Fibroblast of lung (primary cell): Measurements from ENCODE around the gene ANK2. TPM values are rescaled to one million over a fixed set of nuclear protein-coding genes. Genes with fewer than 3 reads are reported as not detected.
"Not testable (repeated sequence)": the region's sequence is repeated elsewhere in the genome, so short reads cannot be mapped to it uniquely, and the experiment has no call there.

Source experiments
- DNase-seq, 2 donors: peaks; one replicate each; pipeline versions ENCODE4 v3.0.0 to v3.0.0-alpha.2; 2010; ENCODE audit warnings: low read depth in 2 of 2
- H2AFZ ChIP-seq: 2 replicates; pipeline ENCODE4 v1.5.1; 2012; ENCODE audit warnings: low read length, control low read depth, inconsistent platforms
- H3K27ac ChIP-seq: 2 replicates; pipeline ENCODE4 v1.5.1; 2011; ENCODE audit warnings: low read length, control low read depth; ENCODE audit not compliant: insufficient read depth
- H3K27me3 ChIP-seq: 2 replicates; pipeline ENCODE4 v1.5.1; 2011; ENCODE audit warnings: mild to moderate bottlenecking, low read length; ENCODE audit not compliant: control insufficient read depth, insufficient read depth
- H3K36me3 ChIP-seq: 2 replicates; pipeline ENCODE4 v1.5.1; 2011; ENCODE audit warnings: low read length; ENCODE audit not compliant: control insufficient read depth, insufficient read depth
- H3K4me1 ChIP-seq: 2 replicates; pipeline ENCODE4 v1.5.1; 2011; ENCODE audit warnings: low read length; ENCODE audit not compliant: control insufficient read depth, insufficient read depth; ENCODE audit errors: extremely low read depth
- H3K4me2 ChIP-seq: 2 replicates; pipeline ENCODE4 v1.5.1; 2011; ENCODE audit warnings: low read length, control low read depth; ENCODE audit not compliant: insufficient read depth; ENCODE audit errors: extremely low read depth
- H3K4me3 ChIP-seq, 4 experiments: fragments of 200-600 bp in 1 of 4; sonication (generic) in 1 of 4; replicated peaks in 1 of 4; 2 replicates each; pipeline ENCODE4 v1.5.1; 2011 to 2016; ENCODE audit warnings: low read length in 4 of 4, low read depth in 3 of 4, mild to moderate bottlenecking in 3 of 4, control low read depth in 2 of 4, inconsistent platforms in 1 of 4, mixed read lengths in 1 of 4; ENCODE audit not compliant: insufficient read depth in 1 of 4; ENCODE audit errors: control extremely low read depth in 1 of 4
- H3K79me2 ChIP-seq: 2 replicates; pipeline ENCODE4 v1.5.1; 2012; ENCODE audit warnings: mild to moderate bottlenecking, low read length, inconsistent platforms; ENCODE audit not compliant: control insufficient read depth, insufficient read depth
- H3K9ac ChIP-seq: 2 replicates; pipeline ENCODE4 v1.5.1; 2011; ENCODE audit warnings: mild to moderate bottlenecking, low read length, control low read depth; ENCODE audit not compliant: insufficient read depth
- H3K9me3 ChIP-seq: 2 replicates; pipeline ENCODE4 v1.5.1; 2012; ENCODE audit warnings: low read depth, low read length; ENCODE audit not compliant: control insufficient read depth, insufficient read depth
- H4K20me1 ChIP-seq: 2 replicates; pipeline ENCODE4 v1.5.1; 2011; ENCODE audit warnings: low read length; ENCODE audit not compliant: control insufficient read depth, insufficient read depth; ENCODE audit errors: extremely low read depth
- CTCF ChIP-seq, 2 donors: IDR thresholded peaks in 1 of 2; conservative IDR thresholded peaks in 1 of 2; 1 replicate in 1 of 2; 2 replicates in 1 of 2; pipeline ENCODE4 v1.5.1; 2011 to 2012; ENCODE audit warnings: low read length in 2 of 2, control low read depth in 1 of 2, inconsistent platforms in 1 of 2, low read depth in 1 of 2, mild to moderate bottlenecking in 1 of 2
- EZH2 ChIP-seq: IDR thresholded peaks from 2 replicates; pipeline ENCODE4 v1.5.1; 2012; ENCODE audit warnings: low read length, control low read depth, mild to moderate bottlenecking; ENCODE audit errors: missing control alignments
- polyA plus RNA-seq, 2 donors: library from polyadenylated mRNA; depleted of rRNA in 1 of 2; stranded (reverse) in 1 of 2; unstranded in 1 of 2; fragments of >200 nt; gene quantifications; 2 replicates each; pipeline ENCODE4 v1.2.1, GENCODE V29; 2011 to 2012; ENCODE audit warnings: missing spikeins in 1 of 2
- total RNA-seq: library from RNA; depleted of rRNA; stranded (reverse); fragments of >200 nt; gene quantifications from 2 replicates; pipeline ENCODE4 v1.2.1, GENCODE V29; 2014

ANK2 gene
- total and polyA plus RNA-seq, 2 donors (not counting 1 experiment from before 2014, with no cell fraction given), result 10.9 to 95.1 TPM

- Histone ChIP-seq H3K4me2 (no peak overlapping the region), H3K4me3 (no peak overlapping the region), H3K9ac (no peak overlapping the region), H3K27me3 (no peaks in the 10 kb centered on the region), H3K4me1 (no peaks in the 10 kb centered on the region), H3K79me2 (no peaks in the 10 kb centered on the region), H2AFZ (no peak overlapping the region), H3K9me3 (no peaks in the 10 kb centered on the region), H4K20me1 (no peaks in the 10 kb centered on the region), H3K27ac (no peak overlapping the region), H3K36me3 (no peaks in the 10 kb centered on the region)
- peak; percentile 24 to 37 for DNase-seq
- TF ChIP-seq CTCF (conservative IDR thresholded peaks at IDR 0.05 in 1 of 2, IDR thresholded peaks at IDR 0.05 in 1 of 2; ENCODE audit: low read depth in 1 of 2, low read length in 2 of 2), result no peak
- TF ChIP-seq EZH2, result no peak
Measured at GRCh38 chr4:113179996-113180395, 130.5 kb downstream of the ANK2 start.

- no peak overlapping the region for H3K9ac ChIP-seq
- H3K36me3 ChIP-seq, result no peaks in the 10 kb centered on the region
- H3K4me1 ChIP-seq, result no peaks in the 10 kb centered on the region
- H4K20me1 ChIP-seq, result no peaks in the 10 kb centered on the region
- DNase-seq, result no peak
- no peak overlapping the region for H2AFZ ChIP-seq
- no peak overlapping the region for H3K27ac ChIP-seq
- H3K4me3 ChIP-seq, result no peak overlapping the region
- H3K79me2 ChIP-seq, result no peaks in the 10 kb centered on the region
- H3K9me3 ChIP-seq, result no peaks in the 10 kb centered on the region
- no peak overlapping the region for H3K4me2 ChIP-seq
- TF ChIP-seq CTCF (conservative IDR thresholded peaks at IDR 0.05 in 1 of 2, IDR thresholded peaks at IDR 0.05 in 1 of 2; ENCODE audit: low read depth in 1 of 2, low read length in 2 of 2), result no peak
- TF ChIP-seq EZH2, result no peak
- H3K27me3 ChIP-seq, result no peaks in the 10 kb centered on the region
Measured at GRCh38 chr4:113181289-113182007, 132.0 kb downstream of the ANK2 start.

- DNase-seq, result no peak
- Histone ChIP-seq H3K79me2 (no peaks in the 10 kb centered on the region), H3K27me3 (no peaks in the 10 kb centered on the region), H3K4me1 (no peaks in the 10 kb centered on the region), H3K4me2 (no peak overlapping the region), H4K20me1 (no peaks in the 10 kb centered on the region), H3K4me3 (no peak overlapping the region), H3K27ac (no peak overlapping the region), H3K9ac (no peak overlapping the region), H2AFZ (no peak overlapping the region), H3K9me3 (no peaks in the 10 kb centered on the region), H3K36me3 (no peaks in the 10 kb centered on the region)
- no peak for TF ChIP-seq EZH2
- no peak for TF ChIP-seq CTCF (conservative IDR thresholded peaks at IDR 0.05 in 1 of 2, IDR thresholded peaks at IDR 0.05 in 1 of 2; ENCODE audit: low read depth in 1 of 2, low read length in 2 of 2)
Measured at GRCh38 chr4:113183032-113183605, 133.7 kb downstream of the ANK2 start.

GRCh38 chr4:113186220-113186619, 136.8 kb downstream of the ANK2 start:
- H3K4me2 ChIP-seq, DNase-seq: not testable (repeated sequence)

More at GRCh38 chr4:113186220-113186619, 136.8 kb downstream of the ANK2 start:
- H4K20me1 ChIP-seq, H3K27ac ChIP-seq, H3K27me3 ChIP-seq, H3K9me3 ChIP-seq, H3K4me3 ChIP-seq, H3K79me2 ChIP-seq, H2AFZ ChIP-seq, H3K9ac ChIP-seq, H3K36me3 ChIP-seq, H3K4me1 ChIP-seq: not testable (repeated sequence)
